WTC11 (cell line): Measurements from ENCODE around the gene ZBTB25. TPM values are rescaled to one million over a fixed set of nuclear protein-coding genes. Genes with fewer than 3 reads are reported as not detected.

ENCODE experiments used
- ATF1 ChIP-seq: sonication (generic); formaldehyde crosslinking; IDR thresholded peaks from 2 replicates; pipeline ENCODE4 v1.8.1; 2023; ENCODE audit warnings: mild to moderate bottlenecking, moderate library complexity, missing genetic modification reagents
- ATF2 ChIP-seq: sonication (generic); formaldehyde crosslinking; IDR thresholded peaks from 2 replicates; pipeline ENCODE4 v1.8.1; 2022; ENCODE audit warnings: low read depth, missing genetic modification reagents, borderline replicate concordance
- ATF6 ChIP-seq: sonication (generic); formaldehyde crosslinking; IDR thresholded peaks from 2 replicates; pipeline ENCODE4 v1.8.1; 2023; ENCODE audit warnings: mild to moderate bottlenecking, missing genetic modification reagents
- CBFB ChIP-seq: sonication (generic); formaldehyde crosslinking; IDR thresholded peaks from 2 replicates; pipeline ENCODE4 v1.8.1; 2022; ENCODE audit warnings: mild to moderate bottlenecking, low read depth, missing genetic modification reagents
- CREM ChIP-seq: sonication (generic); formaldehyde crosslinking; IDR thresholded peaks from 2 replicates; pipeline ENCODE4 v1.8.1; 2022; ENCODE audit warnings: mild to moderate bottlenecking, missing genetic modification reagents, moderate library complexity
- ELF4 ChIP-seq: sonication (generic); formaldehyde crosslinking; IDR thresholded peaks from 2 replicates; pipeline ENCODE4 v1.8.1; 2022; ENCODE audit warnings: low read depth, mild to moderate bottlenecking, moderate library complexity, missing genetic modification reagents
- EMX1 ChIP-seq: fragments of 250-450 bp; sonication (Bioruptor Pico); IDR thresholded peaks from 2 replicates; pipeline ENCODE4 v1.8.0; 2021; ENCODE audit warnings: mild to moderate bottlenecking
- FOXK1 ChIP-seq: sonication (generic); formaldehyde crosslinking; IDR thresholded peaks from 2 replicates; pipeline ENCODE4 v1.8.0; 2022; ENCODE audit warnings: mild to moderate bottlenecking, moderate library complexity, missing genetic modification reagents
- GABPB1 ChIP-seq: sonication (generic); formaldehyde crosslinking; IDR thresholded peaks from 2 replicates; pipeline ENCODE4 v1.8.1; 2023; ENCODE audit warnings: mild to moderate bottlenecking, missing genetic modification reagents
- HMGA2 ChIP-seq: fragments of 250-450 bp; sonication (Bioruptor Pico); IDR thresholded peaks from 2 replicates; pipeline ENCODE4 v1.4.0; 2021; ENCODE audit warnings: mild to moderate bottlenecking, moderate library complexity
- IRF2 ChIP-seq: sonication (generic); formaldehyde crosslinking; IDR thresholded peaks from 2 replicates; pipeline ENCODE4 v1.8.0; 2022; ENCODE audit warnings: low read depth, missing genetic modification reagents, borderline replicate concordance
- JUN ChIP-seq: sonication (generic); formaldehyde crosslinking; IDR thresholded peaks from 2 replicates; pipeline ENCODE4 v1.8.0; 2023; ENCODE audit warnings: mild to moderate bottlenecking, missing genetic modification reagents
- MYBL2 ChIP-seq: sonication (generic); formaldehyde crosslinking; IDR thresholded peaks from 2 replicates; pipeline ENCODE4 v1.8.1; 2023; ENCODE audit warnings: mild to moderate bottlenecking, moderate library complexity, missing genetic modification reagents
- NR3C1 ChIP-seq: sonication (generic); formaldehyde crosslinking; conservative IDR thresholded peaks from 2 replicates; pipeline ENCODE4 v1.8.1; 2023; ENCODE audit warnings: low read depth, mild to moderate bottlenecking, missing genetic modification reagents
- RELA ChIP-seq: sonication (generic); formaldehyde crosslinking; IDR thresholded peaks from 2 replicates; pipeline ENCODE4 v1.8.1; 2022; ENCODE audit warnings: missing genetic modification reagents, mild to moderate bottlenecking, borderline replicate concordance
- SMAD3 ChIP-seq: sonication (generic); formaldehyde crosslinking; IDR thresholded peaks from 2 replicates; pipeline ENCODE4 v1.8.0; 2022; ENCODE audit warnings: missing genetic modification reagents, mild to moderate bottlenecking, borderline replicate concordance
- ZBTB21 ChIP-seq: sonication (generic); formaldehyde crosslinking; IDR thresholded peaks from 2 replicates; pipeline ENCODE4 v1.8.1; 2023; ENCODE audit warnings: mild to moderate bottlenecking, missing genetic modification reagents, borderline replicate concordance
- ZNF219 ChIP-seq: sonication (generic); formaldehyde crosslinking; IDR thresholded peaks from 2 replicates; pipeline ENCODE4 v1.8.0; 2023; ENCODE audit warnings: missing genetic modification reagents, mild to moderate bottlenecking, borderline replicate concordance
- ZNF416 ChIP-seq: fragments of 250-450 bp; sonication (Bioruptor Pico); IDR thresholded peaks from 2 replicates; pipeline ENCODE4 v1.9.0; 2021; ENCODE audit warnings: mild to moderate bottlenecking, inconsistent platforms
- ZNF512 ChIP-seq: sonication (generic); formaldehyde crosslinking; IDR thresholded peaks from 2 replicates; pipeline ENCODE4 v1.8.1; 2022; ENCODE audit warnings: missing genetic modification reagents, borderline replicate concordance
- total RNA-seq: library from RNA; stranded (reverse); gene quantifications from 3 replicates; pipeline ENCODE4 v1.2.3, GENCODE V29; 2021
- TF ChIP-seq, protein P1 (sequence below): sonication (generic); formaldehyde crosslinking; IDR thresholded peaks from 2 replicates; pipeline ENCODE4 v1.8.1; 2023; ENCODE audit warnings: mild to moderate bottlenecking, missing genetic modification reagents, moderate library complexity
- TF ChIP-seq, protein P2 (sequence below): sonication (generic); formaldehyde crosslinking; IDR thresholded peaks from 2 replicates; pipeline ENCODE4 v1.8.0; 2022; ENCODE audit warnings: mild to moderate bottlenecking, missing genetic modification reagents
- TF ChIP-seq, protein P3 (sequence below): fragments of 250-450 bp; sonication (Bioruptor Pico); conservative IDR thresholded peaks from 2 replicates; pipeline ENCODE4 v1.9.0; 2021; ENCODE audit warnings: mild to moderate bottlenecking
- TF ChIP-seq, protein P4 (sequence below): sonication (generic); formaldehyde crosslinking; IDR thresholded peaks from 2 replicates; pipeline ENCODE4 v1.8.1; 2023; ENCODE audit warnings: mild to moderate bottlenecking, missing genetic modification reagents
- TF ChIP-seq, protein P5 (sequence below): fragments of 250-450 bp; sonication (Bioruptor Pico); IDR thresholded peaks from 2 replicates; pipeline ENCODE4 v1.8.0; 2021; ENCODE audit warnings: mild to moderate bottlenecking
- TF ChIP-seq, protein P6 (sequence below): fragments of 250-450 bp; sonication (Bioruptor Pico); IDR thresholded peaks from 2 replicates; pipeline ENCODE4 v1.9.0; 2021; ENCODE audit warnings: moderate library complexity, mild to moderate bottlenecking, inconsistent platforms, borderline replicate concordance

The ZBTB25 gene
- total RNA-seq, 1 experiment from 2014 or later, result 11.9 TPM

DNA sequence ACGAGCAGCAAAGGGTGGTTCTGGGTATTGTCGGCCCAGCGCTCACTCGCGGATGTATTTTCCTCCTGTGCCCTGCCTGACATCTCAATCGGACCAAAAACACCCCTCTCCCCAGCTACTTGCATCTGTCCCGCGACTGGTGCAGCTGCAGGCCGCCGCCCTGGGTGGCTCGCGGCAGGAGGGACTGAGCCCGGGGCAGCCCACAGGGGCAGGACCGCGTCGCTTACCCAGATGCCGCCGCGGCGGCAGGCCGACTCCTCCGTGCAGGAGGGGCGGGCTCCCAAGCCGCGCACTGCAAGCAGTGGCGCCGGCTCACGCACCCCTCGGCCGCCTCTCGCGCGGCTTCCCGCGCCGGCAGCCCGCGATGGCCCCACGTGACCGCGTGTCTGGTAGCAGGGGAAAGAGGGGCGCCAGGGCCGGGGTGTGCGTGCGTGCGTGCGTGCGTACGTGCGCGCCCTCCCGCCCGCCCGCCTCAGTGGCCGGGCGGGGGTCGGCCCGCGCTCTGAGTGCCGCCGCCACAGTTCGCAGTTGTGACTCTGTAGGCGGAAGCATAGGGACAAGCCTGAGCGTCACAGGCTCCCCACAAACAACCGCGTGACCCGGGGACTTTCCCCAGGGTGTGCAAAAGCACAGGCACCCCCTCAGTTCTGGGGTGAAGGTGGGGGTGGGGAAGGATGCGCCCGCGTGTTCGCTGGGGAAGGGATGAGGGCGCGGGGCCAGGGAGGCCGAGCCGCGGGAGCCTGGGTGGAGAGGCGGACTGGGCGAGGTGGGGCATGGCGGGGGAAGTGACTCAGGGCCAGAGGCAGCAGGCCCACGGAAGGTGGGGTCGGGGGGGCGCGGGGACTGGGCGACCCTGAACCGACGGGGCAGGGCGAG, at the start of gene ZBTB25 (continued):
- TF ChIP-seq, protein P1, sequence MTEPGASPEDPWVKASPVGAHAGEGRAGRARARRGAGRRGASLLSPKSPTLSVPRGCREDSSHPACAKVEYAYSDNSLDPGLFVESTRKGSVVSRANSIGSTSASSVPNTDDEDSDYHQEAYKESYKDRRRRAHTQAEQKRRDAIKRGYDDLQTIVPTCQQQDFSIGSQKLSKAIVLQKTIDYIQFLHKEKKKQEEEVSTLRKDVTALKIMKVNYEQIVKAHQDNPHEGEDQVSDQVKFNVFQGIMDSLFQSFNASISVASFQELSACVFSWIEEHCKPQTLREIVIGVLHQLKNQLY (CRISPR knock-in tag), result no peak
- TF ChIP-seq ELF4 (CRISPR knock-in tag) (peak; percentile 31; the same call in 1 of the 2 replicates), ZBTB21 (0 out of 2 replicates have a peak, but pooled peaks have one; percentile 73), ZNF512 (CRISPR knock-in tag) (no peak), HMGA2 (CRISPR knock-in tag) (no peak), RELA (CRISPR knock-in tag) (peak; percentile 30), NR3C1 (peak; percentile 87; the same call in 1 of the 2 replicates), CREM (CRISPR knock-in tag) (no peak), MYBL2 (CRISPR knock-in tag) (no peak), SMAD3 (CRISPR knock-in tag) (no peak; the same call in none of the 2 replicates), EMX1 (CRISPR knock-in tag) (no peak), FOXK1 (CRISPR knock-in tag) (no peak), ZNF416 (CRISPR knock-in tag) (no peak), GABPB1 (peak; percentile 60; the same call in 1 of the 2 replicates), ATF6 (CRISPR knock-in tag) (no peak), IRF2 (CRISPR knock-in tag) (no peak), ATF1 (CRISPR knock-in tag) (0 out of 2 replicates have a peak, but pooled peaks have one; percentile 72), JUN (CRISPR knock-in tag) (no peak; the same call in 1 of the 2 replicates), CBFB (CRISPR knock-in tag) (0 out of 2 replicates have a peak, but pooled peaks have one; percentile 26), ATF2 (CRISPR knock-in tag) (no peak), ZNF219 (CRISPR knock-in tag) (0 out of 2 replicates have a peak, but pooled peaks have one; percentile 29)
- TF ChIP-seq, protein P2, sequence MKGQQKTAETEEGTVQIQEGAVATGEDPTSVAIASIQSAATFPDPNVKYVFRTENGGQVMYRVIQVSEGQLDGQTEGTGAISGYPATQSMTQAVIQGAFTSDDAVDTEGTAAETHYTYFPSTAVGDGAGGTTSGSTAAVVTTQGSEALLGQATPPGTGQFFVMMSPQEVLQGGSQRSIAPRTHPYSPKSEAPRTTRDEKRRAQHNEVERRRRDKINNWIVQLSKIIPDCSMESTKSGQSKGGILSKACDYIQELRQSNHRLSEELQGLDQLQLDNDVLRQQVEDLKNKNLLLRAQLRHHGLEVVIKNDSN, result peak; percentile 92
- TF ChIP-seq, protein P3, sequence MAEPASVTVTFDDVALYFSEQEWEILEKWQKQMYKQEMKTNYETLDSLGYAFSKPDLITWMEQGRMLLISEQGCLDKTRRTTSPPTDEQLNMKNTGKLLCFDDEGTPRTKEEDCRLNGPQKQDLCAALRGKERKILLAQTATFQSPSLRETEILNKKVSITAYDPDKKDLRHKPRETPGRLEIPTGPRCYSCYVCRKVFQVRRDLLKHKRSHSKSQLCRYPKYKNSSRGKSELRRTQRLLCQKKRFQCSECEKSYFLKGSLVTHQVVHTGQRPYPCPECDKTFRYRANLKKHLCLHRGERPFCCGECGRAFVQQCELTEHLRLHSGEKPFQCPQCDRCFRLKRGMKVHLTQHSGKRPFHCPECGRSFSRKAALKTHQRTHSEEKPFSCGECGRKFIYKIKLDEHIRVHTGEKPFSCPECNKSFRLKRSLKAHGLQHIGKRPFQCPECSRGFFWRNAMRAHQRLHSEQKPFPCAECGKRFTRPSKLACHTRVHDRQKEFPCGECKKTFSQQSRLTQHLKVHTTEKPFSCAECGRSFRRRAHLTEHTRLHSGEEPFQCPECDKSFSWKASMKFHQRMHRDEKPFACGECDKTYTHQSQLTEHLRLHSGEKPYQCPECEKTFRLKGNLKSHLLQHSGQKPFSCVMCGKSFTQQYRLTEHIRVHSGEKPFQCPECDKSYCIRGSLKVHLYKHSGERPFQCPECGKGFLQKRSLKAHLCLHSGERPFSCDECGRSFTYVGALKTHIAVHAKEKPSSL (CRISPR knock-in tag), result no peak
- TF ChIP-seq, protein P4, sequence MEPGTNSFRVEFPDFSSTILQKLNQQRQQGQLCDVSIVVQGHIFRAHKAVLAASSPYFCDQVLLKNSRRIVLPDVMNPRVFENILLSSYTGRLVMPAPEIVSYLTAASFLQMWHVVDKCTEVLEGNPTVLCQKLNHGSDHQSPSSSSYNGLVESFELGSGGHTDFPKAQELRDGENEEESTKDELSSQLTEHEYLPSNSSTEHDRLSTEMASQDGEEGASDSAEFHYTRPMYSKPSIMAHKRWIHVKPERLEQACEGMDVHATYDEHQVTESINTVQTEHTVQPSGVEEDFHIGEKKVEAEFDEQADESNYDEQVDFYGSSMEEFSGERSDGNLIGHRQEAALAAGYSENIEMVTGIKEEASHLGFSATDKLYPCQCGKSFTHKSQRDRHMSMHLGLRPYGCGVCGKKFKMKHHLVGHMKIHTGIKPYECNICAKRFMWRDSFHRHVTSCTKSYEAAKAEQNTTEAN (CRISPR knock-in tag), result no peak
- TF ChIP-seq, protein P5, sequence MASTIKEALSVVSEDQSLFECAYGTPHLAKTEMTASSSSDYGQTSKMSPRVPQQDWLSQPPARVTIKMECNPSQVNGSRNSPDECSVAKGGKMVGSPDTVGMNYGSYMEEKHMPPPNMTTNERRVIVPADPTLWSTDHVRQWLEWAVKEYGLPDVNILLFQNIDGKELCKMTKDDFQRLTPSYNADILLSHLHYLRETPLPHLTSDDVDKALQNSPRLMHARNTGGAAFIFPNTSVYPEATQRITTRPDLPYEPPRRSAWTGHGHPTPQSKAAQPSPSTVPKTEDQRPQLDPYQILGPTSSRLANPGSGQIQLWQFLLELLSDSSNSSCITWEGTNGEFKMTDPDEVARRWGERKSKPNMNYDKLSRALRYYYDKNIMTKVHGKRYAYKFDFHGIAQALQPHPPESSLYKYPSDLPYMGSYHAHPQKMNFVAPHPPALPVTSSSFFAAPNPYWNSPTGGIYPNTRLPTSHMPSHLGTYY (CRISPR knock-in tag), result no peak
- TF ChIP-seq, protein P6, sequence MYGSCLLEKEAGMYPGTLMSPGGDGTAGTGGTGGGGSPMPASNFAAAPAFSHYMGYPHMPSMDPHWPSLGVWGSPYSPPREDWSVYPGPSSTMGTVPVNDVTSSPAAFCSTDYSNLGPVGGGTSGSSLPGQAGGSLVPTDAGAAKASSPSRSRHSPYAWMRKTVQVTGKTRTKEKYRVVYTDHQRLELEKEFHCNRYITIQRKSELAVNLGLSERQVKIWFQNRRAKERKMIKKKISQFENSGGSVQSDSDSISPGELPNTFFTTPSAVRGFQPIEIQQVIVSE (CRISPR knock-in tag), result no peak
